DND-41 (cell line): Measurements from ENCODE around the gene ABCG1.

Experiments
- ATAC-seq: fragments of 200-7000 bp; cut with Tn5 transposase; 3 replicates; pipeline ENCODE4 v1.9.1; 2021; ENCODE audit warnings: low read depth; ENCODE audit not compliant: insufficient read depth
- DNase-seq: peaks from one replicate; pipeline ENCODE4 v3.0.0-alpha.2; 2020
- H2AFZ ChIP-seq: 2 replicates; pipeline ENCODE4 v1.6.0; 2012; ENCODE audit warnings: low read depth, low read length
- H3K27ac ChIP-seq: 2 replicates; pipeline ENCODE4 v1.5.1; 2012; ENCODE audit warnings: low read length, inconsistent platforms
- H3K27me3 ChIP-seq: fragments of 200-600 bp; sonication (generic); 2 replicates; pipeline ENCODE4 v1.6.0; 2012; ENCODE audit warnings: low read length, mild to moderate bottlenecking, inconsistent platforms; ENCODE audit not compliant: insufficient read depth, poor library complexity
- H3K36me3 ChIP-seq: 2 replicates; pipeline ENCODE4 v1.5.1; 2012; ENCODE audit warnings: low read length, inconsistent platforms; ENCODE audit not compliant: insufficient read depth
- H3K4me1 ChIP-seq: 2 replicates; pipeline ENCODE4 v1.5.1; 2012; ENCODE audit warnings: mild to moderate bottlenecking, low read length; ENCODE audit not compliant: insufficient read depth
- H3K4me2 ChIP-seq: 2 replicates; pipeline ENCODE4 v1.6.0; 2012; ENCODE audit warnings: mild to moderate bottlenecking, moderate library complexity, low read length, inconsistent platforms; ENCODE audit not compliant: insufficient read depth
- H3K4me3 ChIP-seq, 2 experiments: fragments of 200-600 bp in 1 of 2; shearing (Covaris generic) in 1 of 2; 2 replicates each; pipeline ENCODE4 v1.5.1; 2012 to 2016; ENCODE audit warnings: inconsistent platforms in 2 of 2, low read length in 2 of 2, mild to moderate bottlenecking in 2 of 2, low read depth in 1 of 2, moderate library complexity in 1 of 2
- H3K79me2 ChIP-seq: 2 replicates; pipeline ENCODE4 v1.6.0; 2012; ENCODE audit warnings: low read length, inconsistent platforms; ENCODE audit not compliant: insufficient read depth
- H3K9ac ChIP-seq: 2 replicates; pipeline ENCODE4 v1.6.0; 2012; ENCODE audit warnings: low read depth, mild to moderate bottlenecking, inconsistent platforms, low read length, moderate library complexity
- H3K9me3 ChIP-seq: 2 replicates; pipeline ENCODE4 v1.5.1; 2012; ENCODE audit warnings: low read length, moderate library complexity, mild to moderate bottlenecking, inconsistent platforms; ENCODE audit not compliant: insufficient read depth, severe bottlenecking
- H4K20me1 ChIP-seq: 2 replicates; pipeline ENCODE4 v1.6.0; 2012; ENCODE audit warnings: low read length; ENCODE audit not compliant: insufficient read depth
- EZH2 ChIP-seq: IDR thresholded peaks from 3 replicates; pipeline ENCODE4 v1.6.1; 2012; ENCODE audit warnings: borderline replicate concordance, low read depth, mild to moderate bottlenecking, moderate library complexity, low read length, inconsistent platforms; ENCODE audit not compliant: severe bottlenecking
- TF ChIP-seq, protein P1 (sequence below): IDR thresholded peaks from 2 replicates; pipeline ENCODE4 v1.5.1; 2012; ENCODE audit warnings: borderline replicate concordance, low read length, moderate library complexity, mild to moderate bottlenecking; ENCODE audit not compliant: poor library complexity, severe bottlenecking; ENCODE audit errors: extremely low read depth

Gene ABCG1

DNA sequence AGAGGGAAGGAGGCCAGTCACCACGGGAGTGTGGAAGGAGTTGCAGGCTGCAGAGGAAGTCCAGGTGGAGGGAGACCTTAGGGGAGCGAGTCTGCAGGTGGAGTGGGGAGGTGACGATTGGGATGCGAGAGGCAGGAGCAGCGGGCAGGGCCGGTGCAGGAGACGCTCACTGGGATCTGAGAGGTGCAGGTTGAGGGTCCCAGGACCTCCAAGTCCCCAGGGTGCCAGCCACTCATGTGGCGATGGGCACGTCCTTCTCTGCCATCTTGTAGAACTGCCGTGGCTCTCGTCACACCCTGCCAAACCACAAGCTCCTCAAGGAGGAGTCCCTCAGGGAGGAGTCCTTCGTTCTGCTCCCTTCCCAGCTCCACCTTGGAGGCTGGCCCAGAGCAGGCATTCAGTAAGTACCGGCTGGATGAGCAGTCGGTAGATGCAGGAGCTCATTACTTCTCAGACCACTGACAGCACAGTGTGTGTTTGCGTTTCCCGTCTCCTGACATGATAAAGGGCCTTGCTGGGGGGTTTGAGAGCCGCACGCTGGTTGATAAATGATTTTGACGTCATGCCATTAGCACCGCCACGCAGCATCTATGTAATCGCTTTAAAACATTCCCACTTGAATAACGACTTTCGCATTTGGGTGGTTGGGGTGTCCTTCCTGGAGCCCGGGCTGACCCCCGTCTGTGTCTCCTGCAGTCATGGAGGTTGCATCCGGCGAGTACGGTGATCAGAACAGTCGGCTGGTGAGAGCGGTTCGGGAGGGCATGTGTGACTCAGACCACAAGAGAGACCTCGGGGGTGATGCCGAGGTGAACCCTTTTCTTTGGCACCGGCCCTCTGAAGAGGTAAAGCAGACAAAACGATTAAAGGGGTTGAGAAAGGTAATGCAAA, 68.5 kb downstream of the ABCG1 start:
- TF ChIP-seq, protein P1, sequence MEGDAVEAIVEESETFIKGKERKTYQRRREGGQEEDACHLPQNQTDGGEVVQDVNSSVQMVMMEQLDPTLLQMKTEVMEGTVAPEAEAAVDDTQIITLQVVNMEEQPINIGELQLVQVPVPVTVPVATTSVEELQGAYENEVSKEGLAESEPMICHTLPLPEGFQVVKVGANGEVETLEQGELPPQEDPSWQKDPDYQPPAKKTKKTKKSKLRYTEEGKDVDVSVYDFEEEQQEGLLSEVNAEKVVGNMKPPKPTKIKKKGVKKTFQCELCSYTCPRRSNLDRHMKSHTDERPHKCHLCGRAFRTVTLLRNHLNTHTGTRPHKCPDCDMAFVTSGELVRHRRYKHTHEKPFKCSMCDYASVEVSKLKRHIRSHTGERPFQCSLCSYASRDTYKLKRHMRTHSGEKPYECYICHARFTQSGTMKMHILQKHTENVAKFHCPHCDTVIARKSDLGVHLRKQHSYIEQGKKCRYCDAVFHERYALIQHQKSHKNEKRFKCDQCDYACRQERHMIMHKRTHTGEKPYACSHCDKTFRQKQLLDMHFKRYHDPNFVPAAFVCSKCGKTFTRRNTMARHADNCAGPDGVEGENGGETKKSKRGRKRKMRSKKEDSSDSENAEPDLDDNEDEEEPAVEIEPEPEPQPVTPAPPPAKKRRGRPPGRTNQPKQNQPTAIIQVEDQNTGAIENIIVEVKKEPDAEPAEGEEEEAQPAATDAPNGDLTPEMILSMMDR, result no peak
- no peak for TF ChIP-seq EZH2
- Histone ChIP-seq H3K4me1 (no peaks in the 10 kb centered on the region), H3K27me3 (no peaks in the 10 kb centered on the region), H3K36me3 (peaks cover 62% of the 10 kb centered on the region), H3K79me2 (no peaks in the 10 kb centered on the region), H3K9me3 (no peaks in the 10 kb centered on the region), H3K27ac (no peak overlapping the region), H3K4me2 (no peak overlapping the region), H3K4me3 (no peak overlapping the region), H2AFZ (no peak overlapping the region), H4K20me1 (no peaks in the 10 kb centered on the region; the same call in 1 of the 2 replicates), H3K9ac (no peak overlapping the region)
- no peak for ATAC-seq
- DNase-seq, result no peak

DNA sequence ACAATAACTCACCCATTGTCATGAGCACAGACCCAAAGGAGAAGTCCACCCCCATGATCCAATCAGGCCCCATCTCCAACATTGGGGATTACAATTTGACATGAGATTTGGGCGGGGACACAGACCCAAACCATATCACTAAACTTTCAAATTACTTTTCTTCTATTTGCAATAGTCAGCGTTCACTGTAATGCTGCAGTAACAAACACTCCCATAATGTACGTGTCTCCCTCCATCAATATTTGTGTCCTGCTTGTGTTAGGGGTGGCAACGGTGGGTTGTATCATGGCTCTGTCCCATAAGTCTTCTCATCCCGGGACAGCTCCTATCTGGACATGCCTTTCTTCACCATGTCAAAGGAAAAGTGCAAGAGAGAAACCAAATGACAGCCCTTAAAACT, 70.0 kb downstream of the ABCG1 start:
- Histone ChIP-seq H3K4me2 (no peak overlapping the region), H3K9me3 (no peaks in the 10 kb centered on the region), H3K27ac (no peak overlapping the region), H3K27me3 (no peaks in the 10 kb centered on the region), H3K79me2 (no peaks in the 10 kb centered on the region), H2AFZ (no peak overlapping the region), H4K20me1 (no peaks in the 10 kb centered on the region; the same call in 1 of the 2 replicates), H3K36me3 (peaks cover 72% of the 10 kb centered on the region), H3K9ac (no peak overlapping the region), H3K4me3 (no peak overlapping the region), H3K4me1 (no peaks in the 10 kb centered on the region)
- no peak for ATAC-seq
- DNase-seq, result no peak
- TF ChIP-seq EZH2, result no peak
- TF ChIP-seq, protein P1, result no peak

DNA sequence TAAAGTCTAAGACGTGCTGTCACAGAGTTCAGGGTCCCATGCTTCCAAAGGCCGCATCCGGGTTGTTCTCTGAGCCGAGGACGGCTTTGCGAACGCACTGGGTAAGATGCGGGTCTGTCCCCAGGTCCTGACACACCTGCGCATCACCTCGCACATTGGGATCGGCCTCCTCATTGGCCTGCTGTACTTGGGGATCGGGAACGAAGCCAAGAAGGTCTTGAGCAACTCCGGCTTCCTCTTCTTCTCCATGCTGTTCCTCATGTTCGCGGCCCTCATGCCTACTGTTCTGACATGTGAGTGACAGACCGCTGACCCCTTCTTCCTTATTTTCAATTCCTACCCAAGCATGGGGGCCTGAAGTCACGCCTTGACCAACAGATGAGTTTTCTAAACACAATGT, 71.0 kb downstream of the ABCG1 start:
- DNase-seq (no peak), ATAC-seq (no peak)
- H3K27ac ChIP-seq, result no peak overlapping the region
- H3K4me1 ChIP-seq, result no peaks in the 10 kb centered on the region
- no peak for TF ChIP-seq EZH2
- TF ChIP-seq, protein P1, result no peak
- no peak overlapping the region for H3K4me2 ChIP-seq
- H3K27me3 ChIP-seq, result no peaks in the 10 kb centered on the region
- peaks cover 74% of the 10 kb centered on the region for H3K36me3 ChIP-seq
- no peaks in the 10 kb centered on the region for H3K9me3 ChIP-seq
- H4K20me1 ChIP-seq, result no peaks in the 10 kb centered on the region; the same call in 1 of the 2 replicates
- H3K4me3 ChIP-seq, result no peak overlapping the region
- H3K79me2 ChIP-seq, result no peaks in the 10 kb centered on the region
- no peak overlapping the region for H2AFZ ChIP-seq
- no peak overlapping the region for H3K9ac ChIP-seq
